ENCODE results near the gene ST8SIA2. TPM values are rescaled to one million over a fixed set of nuclear protein-coding genes. Genes with fewer than 3 reads are reported as not detected.

Gene ST8SIA2
- total and polyA plus RNA-seq, 2 experiments from 2014 or later = 0.87 to 1.1 TPM

GRCh38 chr15:92462424-92463125 lies 68.9 kb downstream of the ST8SIA2 start:
- no peak overlapping the region for H3K27ac ChIP-seq
- no peaks in the 10 kb centered on the region for H3K4me1 ChIP-seq (ENCODE audit: insufficient read depth)
- H3K4me2 ChIP-seq = no peak overlapping the region
- no peak for DNase-seq (ENCODE audit: low spot score)
- H3K36me3 ChIP-seq (replicated peaks; ENCODE audit: insufficient read depth, low read depth) = no peaks in the 10 kb centered on the region
- no peaks in the 10 kb centered on the region for H4K20me1 ChIP-seq (ENCODE audit: insufficient read depth, poor library complexity, severe bottlenecking)
- no peaks in the 10 kb centered on the region for H3K27me3 ChIP-seq
- no peak for TF ChIP-seq CTCF (IDR thresholded peaks at IDR 0.05; ENCODE audit: poor library complexity)
- no peak for TF ChIP-seq EZH2phosphoT487 (IDR thresholded peaks at IDR 0.05; ENCODE audit: low read depth, severe bottlenecking, unreplicated experiment)
- no peak for TF ChIP-seq EZH2 (IDR thresholded peaks at IDR 0.05; ENCODE audit: borderline replicate concordance)
- H3K4me3 ChIP-seq = no peak overlapping the region
- no peaks in the 10 kb centered on the region for H3K9me2 ChIP-seq (replicated peaks; ENCODE audit: insufficient read depth)
- whole genome bisulfite sequencing (ENCODE audit: low lambda C conversion rate, missing lambda C conversion rate) = 79% methylated on average over 2 of the region's 2 CpGs
- H3K9me3 ChIP-seq (ENCODE audit: low read depth) = no peaks in the 10 kb centered on the region
- H3K79me2 ChIP-seq = no peaks in the 10 kb centered on the region
- no peak overlapping the region for H2AFZ ChIP-seq

GRCh38 chr15:92463352-92463751 lies 69.7 kb downstream of the ST8SIA2 start:
- Histone ChIP-seq H3K9me3 (ENCODE audit: low read depth) (no peaks in the 10 kb centered on the region), H3K4me1 (ENCODE audit: insufficient read depth) (no peaks in the 10 kb centered on the region), H3K4me2 (no peak overlapping the region), H3K36me3 (replicated peaks; ENCODE audit: insufficient read depth, low read depth) (no peaks in the 10 kb centered on the region), H3K27ac (no peak overlapping the region), H2AFZ (no peak overlapping the region), H3K79me2 (no peaks in the 10 kb centered on the region), H3K27me3 (no peaks in the 10 kb centered on the region), H3K4me3 (no peak overlapping the region), H4K20me1 (ENCODE audit: insufficient read depth, poor library complexity, severe bottlenecking) (no peaks in the 10 kb centered on the region), H3K9me2 (replicated peaks; ENCODE audit: insufficient read depth) (no peaks in the 10 kb centered on the region)
- no peak for TF ChIP-seq EZH2phosphoT487 (IDR thresholded peaks at IDR 0.05; ENCODE audit: low read depth, severe bottlenecking, unreplicated experiment)
- 81% methylated on average over 5 of the region's 5 CpGs for WGBS (ENCODE audit: low lambda C conversion rate, missing lambda C conversion rate)
- no peak for DNase-seq (ENCODE audit: low spot score)

- Histone ChIP-seq H3K79me2 (no peaks in the 10 kb centered on the region), H4K20me1 (ENCODE audit: insufficient read depth, poor library complexity, severe bottlenecking) (no peaks in the 10 kb centered on the region), H3K36me3 (replicated peaks; ENCODE audit: insufficient read depth, low read depth) (no peaks in the 10 kb centered on the region), H3K4me2 (no peak overlapping the region), H3K4me3 (no peak overlapping the region), H3K9me2 (replicated peaks; ENCODE audit: insufficient read depth) (no peaks in the 10 kb centered on the region), H3K27ac (no peak overlapping the region), H3K4me1 (ENCODE audit: insufficient read depth) (no peaks in the 10 kb centered on the region), H3K27me3 (no peaks in the 10 kb centered on the region), H2AFZ (no peak overlapping the region), H3K9me3 (ENCODE audit: low read depth) (no peaks in the 10 kb centered on the region)
- 86% methylated on average over 7 of the region's 7 CpGs for WGBS (ENCODE audit: low lambda C conversion rate, missing lambda C conversion rate)
- DNase-seq (ENCODE audit: low spot score) = no peak
- no peak for TF ChIP-seq EZH2phosphoT487 (IDR thresholded peaks at IDR 0.05; ENCODE audit: low read depth, severe bottlenecking, unreplicated experiment)
- no peak for TF ChIP-seq CTCF (IDR thresholded peaks at IDR 0.05; ENCODE audit: poor library complexity)
- no peak for TF ChIP-seq EZH2 (IDR thresholded peaks at IDR 0.05; ENCODE audit: borderline replicate concordance)
Measured at GRCh38 chr15:92463826-92464225, 70.1 kb downstream of the ST8SIA2 start.

- 94% methylated on average over 8 of the region's 8 CpGs for WGBS (ENCODE audit: low lambda C conversion rate, missing lambda C conversion rate)
- no peak overlapping the region for H3K4me2 ChIP-seq
- no peaks in the 10 kb centered on the region for H4K20me1 ChIP-seq (ENCODE audit: insufficient read depth, poor library complexity, severe bottlenecking)
- no peaks in the 10 kb centered on the region for H3K9me2 ChIP-seq (replicated peaks; ENCODE audit: insufficient read depth)
- no peaks in the 10 kb centered on the region for H3K9me3 ChIP-seq (ENCODE audit: low read depth)
- no peak overlapping the region for H3K4me3 ChIP-seq
- H3K27me3 ChIP-seq = no peaks in the 10 kb centered on the region
- no peak overlapping the region for H3K27ac ChIP-seq
- TF ChIP-seq CTCF (IDR thresholded peaks at IDR 0.05; ENCODE audit: poor library complexity) (no peak), EZH2phosphoT487 (IDR thresholded peaks at IDR 0.05; ENCODE audit: low read depth, severe bottlenecking, unreplicated experiment) (no peak), EZH2 (IDR thresholded peaks at IDR 0.05; ENCODE audit: borderline replicate concordance) (no peak)
- no peaks in the 10 kb centered on the region for H3K79me2 ChIP-seq
- H3K36me3 ChIP-seq (replicated peaks; ENCODE audit: insufficient read depth, low read depth) = no peaks in the 10 kb centered on the region
- H2AFZ ChIP-seq = no peak overlapping the region
- no peak for DNase-seq (ENCODE audit: low spot score)
- no peaks in the 10 kb centered on the region for H3K4me1 ChIP-seq (ENCODE audit: insufficient read depth)
Measured at GRCh38 chr15:92466834-92467233, 73.2 kb downstream of the ST8SIA2 start.

Data from hepatocyte (in vitro differentiated cells).